GM18526 (cell line): Measurements from ENCODE around the gene ZDHHC14.

ENCODE experiments used
- POLR2A ChIP-seq: IDR thresholded peaks from 3 replicates; pipeline ENCODE4 v1.6.1; 2011; ENCODE audit not compliant: insufficient read length; ENCODE audit errors: extremely low read depth

ZDHHC14 gene

GRCh38 chr6:157427969-157428368 is 47.0 kb downstream of the ZDHHC14 start:
- no peak for TF ChIP-seq POLR2A

GRCh38 chr6:157428427-157429202 is 47.6 kb downstream of the ZDHHC14 start:
- TF ChIP-seq POLR2A = no peak

- no peak for TF ChIP-seq POLR2A
Measured at GRCh38 chr6:157429248-157429647, 48.3 kb downstream of the ZDHHC14 start.

- no peak for TF ChIP-seq POLR2A
Measured at GRCh38 chr6:157430834-157431233, 49.8 kb downstream of the ZDHHC14 start.

GRCh38 chr6:157432231-157432891 is 51.4 kb downstream of the ZDHHC14 start:
- TF ChIP-seq POLR2A = no peak

GRCh38 chr6:157432892-157433265 is 51.9 kb downstream of the ZDHHC14 start:
- TF ChIP-seq POLR2A = no peak

- TF ChIP-seq POLR2A = no peak
Measured at GRCh38 chr6:157433678-157434081, 52.7 kb downstream of the ZDHHC14 start.

GRCh38 chr6:157434349-157435033 is 53.5 kb downstream of the ZDHHC14 start:
- TF ChIP-seq POLR2A = no peak

- no peak for TF ChIP-seq POLR2A
Measured at GRCh38 chr6:157436219-157436943, 55.4 kb downstream of the ZDHHC14 start.

- TF ChIP-seq POLR2A = no peak
Measured at GRCh38 chr6:157436944-157437336, 56.0 kb downstream of the ZDHHC14 start.

GRCh38 chr6:157438611-157439111 is 57.7 kb downstream of the ZDHHC14 start:
- no peak for TF ChIP-seq POLR2A

GRCh38 chr6:157440171-157440570 is 59.2 kb downstream of the ZDHHC14 start:
- no peak for TF ChIP-seq POLR2A

- no peak for TF ChIP-seq POLR2A
Measured at GRCh38 chr6:157442291-157442690, 61.3 kb downstream of the ZDHHC14 start.

- TF ChIP-seq POLR2A = no peak
Measured at GRCh38 chr6:157443066-157443800, 62.2 kb downstream of the ZDHHC14 start.
